SK-N-SH treated with all-trans-retinoic acid at 6 μM for 48 hours (cell line): Measurements from ENCODE around the gene SLC37A4.

Experiments used
- ATAC-seq: fragments of 200-7000 bp; cut with Tn5 transposase; 3 replicates; pipeline ENCODE4 v1.9.1; 2020; ENCODE audit warnings: mild to moderate bottlenecking, moderate library complexity
- ARNTL ChIP-seq: fragments of 450-650 bp; formaldehyde crosslinking; IDR thresholded peaks from 2 replicates; pipeline ENCODE4 v1.5.0; 2020; ENCODE audit warnings: low read depth, mild to moderate bottlenecking, moderate library complexity, borderline replicate concordance
- BACH2 ChIP-seq: fragments of 250-450 bp; sonication (Bioruptor Pico); IDR thresholded peaks from 2 replicates; pipeline ENCODE4 v1.9.0; 2021; ENCODE audit warnings: mild to moderate bottlenecking, borderline replicate concordance
- CSDC2 ChIP-seq: fragments of 250-450 bp; sonication (Bioruptor Pico); IDR thresholded peaks from 2 replicates; pipeline ENCODE4 v1.5.0; 2020; ENCODE audit warnings: mild to moderate bottlenecking, moderate library complexity
- ESRRG ChIP-seq: fragments of 250-450 bp; sonication (Bioruptor Pico); IDR thresholded peaks from 2 replicates; pipeline ENCODE4 v1.6.1; 2021; ENCODE audit warnings: mild to moderate bottlenecking
- GLIS3 ChIP-seq: fragments of 250-450 bp; sonication (Bioruptor Pico); IDR thresholded peaks from 2 replicates; pipeline ENCODE4 v1.5.0; 2020; ENCODE audit warnings: mild to moderate bottlenecking, moderate library complexity
- ISL1 ChIP-seq: fragments of 250-450 bp; sonication (Bioruptor Pico); IDR thresholded peaks from 2 replicates; pipeline ENCODE4 v2.1.2; 2022; ENCODE audit warnings: mild to moderate bottlenecking, moderate library complexity
- PPARA ChIP-seq: fragments of 250-450 bp; sonication (Bioruptor Pico); IDR thresholded peaks from 2 replicates; pipeline ENCODE4 v1.5.0; 2020; ENCODE audit warnings: mild to moderate bottlenecking, borderline replicate concordance
- SNAI2 ChIP-seq: fragments of 250-450 bp; sonication (Bioruptor Pico); IDR thresholded peaks from 2 replicates; pipeline ENCODE4 v1.5.0; 2020; ENCODE audit warnings: mild to moderate bottlenecking, moderate library complexity
- TCF4 ChIP-seq: fragments of 250-450 bp; sonication (Bioruptor Pico); IDR thresholded peaks from 2 replicates; pipeline ENCODE4 v1.8.0; 2021; ENCODE audit warnings: mild to moderate bottlenecking, moderate library complexity, borderline replicate concordance
- TOX ChIP-seq: fragments of 250-450 bp; sonication (Bioruptor Pico); IDR thresholded peaks from 2 replicates; pipeline ENCODE4 v1.8.0; 2021; ENCODE audit warnings: mild to moderate bottlenecking, moderate library complexity, borderline replicate concordance
- ZC3H10 ChIP-seq: fragments of 250-450 bp; sonication (Bioruptor Pico); IDR thresholded peaks from 2 replicates; pipeline ENCODE4 v1.5.1; 2021; ENCODE audit warnings: mild to moderate bottlenecking, moderate library complexity
- ZFP3 ChIP-seq: fragments of 250-450 bp; sonication (Bioruptor Pico); IDR thresholded peaks from 2 replicates; pipeline ENCODE4 v1.5.0; 2020; ENCODE audit warnings: mild to moderate bottlenecking, moderate library complexity
- ZNF565 ChIP-seq: fragments of 450-650 bp; formaldehyde crosslinking; conservative IDR thresholded peaks from 2 replicates; pipeline ENCODE4 v1.5.0; 2020; ENCODE audit warnings: low read depth, mild to moderate bottlenecking, moderate library complexity
- ZNF70 ChIP-seq: fragments of 450-650 bp; formaldehyde crosslinking; IDR thresholded peaks from 2 replicates; pipeline ENCODE4 v1.5.0; 2020; ENCODE audit warnings: mild to moderate bottlenecking, moderate library complexity
- ZNF8 ChIP-seq: fragments of 450-650 bp; formaldehyde crosslinking; IDR thresholded peaks from 2 replicates; pipeline ENCODE4 v1.5.0; 2020; ENCODE audit warnings: mild to moderate bottlenecking, moderate library complexity
- TF ChIP-seq, protein P1 (sequence below): fragments of 250-450 bp; sonication (Bioruptor Pico); IDR thresholded peaks from 2 replicates; pipeline ENCODE4 v1.5.0; 2020; ENCODE audit warnings: mild to moderate bottlenecking, moderate library complexity
- TF ChIP-seq, protein P2 (sequence below): fragments of 250-450 bp; sonication (Bioruptor Pico); IDR thresholded peaks from 2 replicates; pipeline ENCODE4 v1.5.1; 2020; ENCODE audit warnings: low read depth, mild to moderate bottlenecking, moderate library complexity
- TF ChIP-seq, protein P3 (sequence below): fragments of 250-450 bp; sonication (Bioruptor Pico); IDR thresholded peaks from 2 replicates; pipeline ENCODE4 v1.5.1; 2021; ENCODE audit warnings: mild to moderate bottlenecking, moderate library complexity
- TF ChIP-seq, protein P4 (sequence below): fragments of 250-450 bp; sonication (Bioruptor Pico); IDR thresholded peaks from 2 replicates; pipeline ENCODE4 v1.8.0; 2021; ENCODE audit warnings: low read depth, mild to moderate bottlenecking, moderate library complexity, borderline replicate concordance
- TF ChIP-seq, protein P5 (sequence below): fragments of 250-450 bp; sonication (Bioruptor Pico); IDR thresholded peaks from 2 replicates; pipeline ENCODE4 v1.8.0; 2020; ENCODE audit warnings: mild to moderate bottlenecking, moderate library complexity, borderline replicate concordance

SLC37A4 gene

DNA sequence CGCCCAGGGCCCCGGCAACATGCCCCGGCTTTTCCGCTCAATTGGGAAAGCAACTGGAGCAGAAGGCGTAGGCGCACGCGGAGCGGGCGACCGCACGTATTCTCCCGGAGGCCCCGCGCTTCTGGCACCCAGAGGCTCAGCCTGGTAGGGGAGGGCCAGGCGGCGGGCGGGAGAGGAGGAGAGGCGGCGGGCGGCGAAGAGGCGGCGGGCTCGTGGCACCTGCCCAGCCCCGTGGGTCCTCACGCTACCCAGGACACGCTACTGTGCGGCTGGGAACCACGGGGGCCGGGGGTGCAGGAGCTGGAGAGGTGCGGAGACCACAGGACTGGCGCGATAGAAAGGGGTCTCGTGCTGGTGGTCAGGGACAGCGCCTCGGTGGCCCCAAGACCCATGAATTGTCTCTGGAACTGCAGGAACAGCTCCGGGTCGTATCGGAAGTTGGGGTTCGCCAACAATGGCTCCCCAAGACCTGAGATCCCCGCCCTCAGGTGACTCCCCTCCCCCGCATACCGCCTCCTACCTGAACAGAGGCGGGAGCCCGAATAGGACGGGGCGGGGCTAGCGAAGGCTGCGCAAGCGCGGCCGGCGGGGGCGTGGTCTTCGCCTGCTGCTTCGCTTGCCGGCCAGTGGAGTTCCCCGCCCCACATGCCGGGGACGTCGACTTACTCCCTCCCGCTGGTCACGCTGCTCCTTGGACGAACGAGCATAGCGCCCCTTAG lies at the start of gene SLC37A4:
SLC37A4 (minus strand) TSS at position 549 of the 719 bp plus-strand sequence.
- TF ChIP-seq, protein P1, sequence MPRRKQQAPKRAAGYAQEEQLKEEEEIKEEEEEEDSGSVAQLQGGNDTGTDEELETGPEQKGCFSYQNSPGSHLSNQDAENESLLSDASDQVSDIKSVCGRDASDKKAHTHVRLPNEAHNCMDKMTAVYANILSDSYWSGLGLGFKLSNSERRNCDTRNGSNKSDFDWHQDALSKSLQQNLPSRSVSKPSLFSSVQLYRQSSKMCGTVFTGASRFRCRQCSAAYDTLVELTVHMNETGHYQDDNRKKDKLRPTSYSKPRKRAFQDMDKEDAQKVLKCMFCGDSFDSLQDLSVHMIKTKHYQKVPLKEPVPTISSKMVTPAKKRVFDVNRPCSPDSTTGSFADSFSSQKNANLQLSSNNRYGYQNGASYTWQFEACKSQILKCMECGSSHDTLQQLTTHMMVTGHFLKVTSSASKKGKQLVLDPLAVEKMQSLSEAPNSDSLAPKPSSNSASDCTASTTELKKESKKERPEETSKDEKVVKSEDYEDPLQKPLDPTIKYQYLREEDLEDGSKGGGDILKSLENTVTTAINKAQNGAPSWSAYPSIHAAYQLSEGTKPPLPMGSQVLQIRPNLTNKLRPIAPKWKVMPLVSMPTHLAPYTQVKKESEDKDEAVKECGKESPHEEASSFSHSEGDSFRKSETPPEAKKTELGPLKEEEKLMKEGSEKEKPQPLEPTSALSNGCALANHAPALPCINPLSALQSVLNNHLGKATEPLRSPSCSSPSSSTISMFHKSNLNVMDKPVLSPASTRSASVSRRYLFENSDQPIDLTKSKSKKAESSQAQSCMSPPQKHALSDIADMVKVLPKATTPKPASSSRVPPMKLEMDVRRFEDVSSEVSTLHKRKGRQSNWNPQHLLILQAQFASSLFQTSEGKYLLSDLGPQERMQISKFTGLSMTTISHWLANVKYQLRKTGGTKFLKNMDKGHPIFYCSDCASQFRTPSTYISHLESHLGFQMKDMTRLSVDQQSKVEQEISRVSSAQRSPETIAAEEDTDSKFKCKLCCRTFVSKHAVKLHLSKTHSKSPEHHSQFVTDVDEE (CRISPR knock-in tag) = no peak
- TF ChIP-seq, protein P2, sequence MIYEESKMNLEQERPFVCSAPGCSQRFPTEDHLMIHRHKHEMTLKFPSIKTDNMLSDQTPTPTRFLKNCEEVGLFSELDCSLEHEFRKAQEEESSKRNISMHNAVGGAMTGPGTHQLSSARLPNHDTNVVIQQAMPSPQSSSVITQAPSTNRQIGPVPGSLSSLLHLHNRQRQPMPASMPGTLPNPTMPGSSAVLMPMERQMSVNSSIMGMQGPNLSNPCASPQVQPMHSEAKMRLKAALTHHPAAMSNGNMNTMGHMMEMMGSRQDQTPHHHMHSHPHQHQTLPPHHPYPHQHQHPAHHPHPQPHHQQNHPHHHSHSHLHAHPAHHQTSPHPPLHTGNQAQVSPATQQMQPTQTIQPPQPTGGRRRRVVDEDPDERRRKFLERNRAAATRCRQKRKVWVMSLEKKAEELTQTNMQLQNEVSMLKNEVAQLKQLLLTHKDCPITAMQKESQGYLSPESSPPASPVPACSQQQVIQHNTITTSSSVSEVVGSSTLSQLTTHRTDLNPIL (CRISPR knock-in tag) = no peak
- TF ChIP-seq CSDC2 (CRISPR knock-in tag) (no peak), TOX (CRISPR knock-in tag) (no peak), ARNTL (no peak), PPARA (no peak), ZNF70 (no peak), ZNF565 (CRISPR knock-in tag) (no peak), ZNF8 (CRISPR knock-in tag) (no peak), ZFP3 (no peak), ESRRG (CRISPR knock-in tag) (no peak), BACH2 (no peak), TCF4 (CRISPR knock-in tag) (no peak), GLIS3 (no peak), ISL1 (CRISPR knock-in tag) (no peak), SNAI2 (CRISPR knock-in tag) (no peak)
- TF ChIP-seq, protein P3, sequence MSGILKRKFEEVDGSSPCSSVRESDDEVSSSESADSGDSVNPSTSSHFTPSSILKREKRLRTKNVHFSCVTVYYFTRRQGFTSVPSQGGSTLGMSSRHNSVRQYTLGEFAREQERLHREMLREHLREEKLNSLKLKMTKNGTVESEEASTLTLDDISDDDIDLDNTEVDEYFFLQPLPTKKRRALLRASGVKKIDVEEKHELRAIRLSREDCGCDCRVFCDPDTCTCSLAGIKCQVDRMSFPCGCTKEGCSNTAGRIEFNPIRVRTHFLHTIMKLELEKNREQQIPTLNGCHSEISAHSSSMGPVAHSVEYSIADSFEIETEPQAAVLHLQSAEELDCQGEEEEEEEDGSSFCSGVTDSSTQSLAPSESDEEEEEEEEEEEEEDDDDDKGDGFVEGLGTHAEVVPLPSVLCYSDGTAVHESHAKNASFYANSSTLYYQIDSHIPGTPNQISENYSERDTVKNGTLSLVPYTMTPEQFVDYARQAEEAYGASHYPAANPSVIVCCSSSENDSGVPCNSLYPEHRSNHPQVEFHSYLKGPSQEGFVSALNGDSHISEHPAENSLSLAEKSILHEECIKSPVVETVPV (CRISPR knock-in tag) = no peak
- TF ChIP-seq, protein P4, sequence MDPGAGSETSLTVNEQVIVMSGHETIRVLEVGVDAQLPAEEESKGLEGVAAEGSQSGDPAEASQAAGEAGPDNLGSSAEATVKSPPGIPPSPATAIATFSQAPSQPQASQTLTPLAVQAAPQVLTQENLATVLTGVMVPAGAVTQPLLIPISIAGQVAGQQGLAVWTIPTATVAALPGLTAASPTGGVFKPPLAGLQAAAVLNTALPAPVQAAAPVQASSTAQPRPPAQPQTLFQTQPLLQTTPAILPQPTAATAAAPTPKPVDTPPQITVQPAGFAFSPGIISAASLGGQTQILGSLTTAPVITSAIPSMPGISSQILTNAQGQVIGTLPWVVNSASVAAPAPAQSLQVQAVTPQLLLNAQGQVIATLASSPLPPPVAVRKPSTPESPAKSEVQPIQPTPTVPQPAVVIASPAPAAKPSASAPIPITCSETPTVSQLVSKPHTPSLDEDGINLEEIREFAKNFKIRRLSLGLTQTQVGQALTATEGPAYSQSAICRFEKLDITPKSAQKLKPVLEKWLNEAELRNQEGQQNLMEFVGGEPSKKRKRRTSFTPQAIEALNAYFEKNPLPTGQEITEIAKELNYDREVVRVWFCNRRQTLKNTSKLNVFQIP (CRISPR knock-in tag) = no peak
- TF ChIP-seq, protein P5, sequence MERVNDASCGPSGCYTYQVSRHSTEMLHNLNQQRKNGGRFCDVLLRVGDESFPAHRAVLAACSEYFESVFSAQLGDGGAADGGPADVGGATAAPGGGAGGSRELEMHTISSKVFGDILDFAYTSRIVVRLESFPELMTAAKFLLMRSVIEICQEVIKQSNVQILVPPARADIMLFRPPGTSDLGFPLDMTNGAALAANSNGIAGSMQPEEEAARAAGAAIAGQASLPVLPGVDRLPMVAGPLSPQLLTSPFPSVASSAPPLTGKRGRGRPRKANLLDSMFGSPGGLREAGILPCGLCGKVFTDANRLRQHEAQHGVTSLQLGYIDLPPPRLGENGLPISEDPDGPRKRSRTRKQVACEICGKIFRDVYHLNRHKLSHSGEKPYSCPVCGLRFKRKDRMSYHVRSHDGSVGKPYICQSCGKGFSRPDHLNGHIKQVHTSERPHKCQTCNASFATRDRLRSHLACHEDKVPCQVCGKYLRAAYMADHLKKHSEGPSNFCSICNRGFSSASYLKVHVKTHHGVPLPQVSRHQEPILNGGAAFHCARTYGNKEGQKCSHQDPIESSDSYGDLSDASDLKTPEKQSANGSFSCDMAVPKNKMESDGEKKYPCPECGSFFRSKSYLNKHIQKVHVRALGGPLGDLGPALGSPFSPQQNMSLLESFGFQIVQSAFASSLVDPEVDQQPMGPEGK (CRISPR knock-in tag) = no peak
- TF ChIP-seq, all 23 proteins: peak for 0
- peak; percentile 92 for ATAC-seq

DNA sequence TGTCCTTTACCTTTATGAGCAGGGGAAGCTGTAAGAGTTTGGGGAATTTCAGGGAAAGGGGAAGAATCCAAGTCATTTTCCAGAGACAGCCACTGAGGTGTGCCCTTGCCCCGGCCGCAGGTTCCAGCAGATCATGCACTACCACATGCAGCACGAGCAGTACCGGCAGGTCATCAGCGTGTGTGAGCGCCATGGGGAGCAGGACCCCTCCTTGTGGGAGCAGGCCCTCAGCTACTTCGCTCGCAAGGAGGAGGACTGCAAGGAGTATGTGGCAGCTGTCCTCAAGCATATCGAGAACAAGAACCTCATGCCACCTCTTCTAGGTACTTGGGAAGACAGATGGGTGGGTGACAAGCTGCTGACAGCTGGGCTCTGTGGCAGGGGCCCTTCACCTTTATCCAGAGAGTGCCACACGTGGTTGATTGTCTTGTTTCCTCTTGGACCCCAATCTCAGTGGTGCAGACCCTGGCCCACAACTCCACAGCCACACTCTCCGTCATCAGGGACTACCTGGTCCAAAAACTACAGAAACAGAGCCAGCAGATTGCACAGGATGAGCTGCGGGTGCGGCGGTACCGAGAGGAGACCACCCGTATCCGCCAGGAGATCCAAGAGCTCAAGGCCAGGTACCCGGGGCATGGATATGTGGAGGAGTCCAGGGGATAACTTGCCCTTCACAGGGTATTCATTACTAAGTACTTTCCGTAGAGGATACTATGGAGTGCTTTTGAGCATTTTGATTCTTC lies 48.2 kb upstream of the SLC37A4 start:
- no peak for ATAC-seq
- TF ChIP-seq, protein P1 (CRISPR knock-in tag) = no peak
- TF ChIP-seq PPARA (no peak), ARNTL (no peak), BACH2 (no peak), GLIS3 (no peak), ZC3H10 (CRISPR knock-in tag) (no peak), CSDC2 (CRISPR knock-in tag) (no peak), ZFP3 (no peak)
- TF ChIP-seq, protein P5 (CRISPR knock-in tag) = no peak
- TF ChIP-seq, all 23 proteins: peak for 0
